ENCODE measurements around the gene IGF1.

The IGF1 gene

GRCh38 chr12:102496591-102496990 is 16.2 kb upstream of the IGF1 start:
- DNase-seq (ENCODE audit: low read depth), result no peak

GRCh38 chr12:102487226-102487625 is 6.9 kb upstream of the IGF1 start:
- no peak for DNase-seq (ENCODE audit: low read depth)

- no peak for DNase-seq (ENCODE audit: low read depth)
Observed at GRCh38 chr12:102486153-102486552, 5.8 kb upstream of the IGF1 start.

GRCh38 chr12:102484428-102484958 is 4.1 kb upstream of the IGF1 start:
- DNase-seq (ENCODE audit: low read depth), result peak; percentile 27

- DNase-seq (ENCODE audit: low read depth), result no peak
Observed at GRCh38 chr12:102484017-102484416, 3.7 kb upstream of the IGF1 start.

- DNase-seq (ENCODE audit: low read depth), result no peak
Observed at GRCh38 chr12:102483466-102483865, 3.1 kb upstream of the IGF1 start.

GRCh38 chr12:102481705-102482425 is 1.5 kb upstream of the IGF1 start:
- no peak for DNase-seq (ENCODE audit: low read depth)

- no peak for DNase-seq (ENCODE audit: low read depth)
Observed at GRCh38 chr12:102479939-102480338, 424 bp downstream of the IGF1 start.

- DNase-seq (ENCODE audit: low read depth), result no peak
Observed at GRCh38 chr12:102479099-102479885, 1.1 kb downstream of the IGF1 start.

GRCh38 chr12:102478405-102479098 is 1.8 kb downstream of the IGF1 start:
- DNase-seq (ENCODE audit: low read depth), result peak; percentile 8

GRCh38 chr12:102475355-102475754 is 5.0 kb downstream of the IGF1 start:
- no peak for DNase-seq (ENCODE audit: low read depth)

- no peak for DNase-seq (ENCODE audit: low read depth)
Observed at GRCh38 chr12:102474438-102475064, 5.8 kb downstream of the IGF1 start.

- DNase-seq (ENCODE audit: low read depth), result no peak
Observed at GRCh38 chr12:102472496-102472895, 7.9 kb downstream of the IGF1 start.

- no peak for DNase-seq (ENCODE audit: low read depth)
Observed at GRCh38 chr12:102471556-102471955, 8.8 kb downstream of the IGF1 start.

GRCh38 chr12:102470945-102471344 is 9.4 kb downstream of the IGF1 start:
- DNase-seq (ENCODE audit: low read depth), result no peak

- DNase-seq (ENCODE audit: low read depth), result no peak
Observed at GRCh38 chr12:102468261-102468915, 12.0 kb downstream of the IGF1 start.

GRCh38 chr12:102465762-102466560 is 14.4 kb downstream of the IGF1 start:
- no peak for DNase-seq (ENCODE audit: low read depth)

- DNase-seq (ENCODE audit: low read depth), result no peak
Observed at GRCh38 chr12:102463659-102464249, 16.6 kb downstream of the IGF1 start.

GRCh38 chr12:102462795-102463465 is 17.4 kb downstream of the IGF1 start:
- DNase-seq (ENCODE audit: low read depth), result no peak

GRCh38 chr12:102462386-102462785 is 18.0 kb downstream of the IGF1 start:
- DNase-seq (ENCODE audit: low read depth), result no peak

Data from stimulated activated CD8-positive, alpha-beta memory T cell treated with anti-CD3 and anti-CD28 coated beads, Interleukin-12 subunit alpha, Interleukin-12 subunit beta, amount 100 ng/mL, for 1 hour (primary cell).